ENCODE data around the gene LMF1.

LMF1 gene

DNA sequence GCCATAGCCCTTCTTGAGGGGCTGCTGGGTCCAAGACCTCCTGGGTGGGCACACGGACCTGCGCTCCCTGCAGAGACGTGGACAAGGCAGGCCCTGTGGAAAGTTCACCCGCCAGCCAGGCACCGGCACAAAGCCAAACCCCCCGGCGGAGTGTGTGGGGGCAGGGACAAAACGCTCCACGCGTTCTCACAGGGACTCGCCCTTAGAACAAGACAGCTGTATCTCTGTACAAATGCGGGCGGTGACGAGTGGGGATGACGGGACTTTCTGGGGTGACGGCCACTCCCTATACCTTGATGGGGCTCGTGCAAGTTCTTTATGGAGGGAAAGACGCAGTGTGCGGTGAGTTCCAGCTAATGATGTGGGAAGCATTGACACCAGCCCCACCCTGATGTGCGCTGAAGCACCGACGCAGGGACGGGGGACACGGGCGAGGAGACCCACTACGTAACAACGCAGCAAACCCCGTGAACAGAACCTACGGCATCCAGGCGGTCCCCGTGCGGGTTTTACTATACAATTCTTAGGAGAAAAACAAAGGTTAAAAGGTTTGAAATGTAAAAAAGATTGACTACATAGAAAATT lies 49.4 kb downstream of the LMF1 start:
- DNase-seq (ENCODE audit: low read depth, low spot score): no peak
- H3K4me3 ChIP-seq (ENCODE audit: low read depth, low read length): no peak overlapping the region
- in situ Hi-C loops (cut with HindIII; ENCODE audit: low sequenced_read_pairs): no loop called here
- no peak for TF ChIP-seq CTCF (IDR thresholded peaks at IDR 0.05; ENCODE audit: low read depth, low read length)

DNA sequence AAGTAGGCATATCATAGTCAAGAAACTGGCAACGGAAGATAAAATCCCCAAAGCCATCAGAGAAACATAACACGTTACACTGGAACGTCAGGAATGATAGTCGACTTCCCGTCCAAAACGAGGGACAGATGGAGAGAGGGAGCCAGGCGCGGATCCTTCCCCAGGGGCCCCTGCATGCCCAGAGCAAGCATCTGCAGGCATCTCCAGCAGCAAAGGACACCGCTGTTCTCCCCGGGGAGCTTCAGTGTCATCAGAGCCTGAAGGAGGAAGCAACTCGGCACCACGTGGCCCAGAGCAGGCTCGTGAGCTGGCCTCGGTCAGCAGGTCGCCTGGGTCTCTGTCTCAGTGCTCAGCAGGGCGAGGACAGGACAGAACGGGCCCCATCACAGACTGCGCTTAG lies 50.1 kb downstream of the LMF1 start:
- no peak overlapping the region for H3K4me3 ChIP-seq (ENCODE audit: low read depth, low read length)
- no peak for DNase-seq (ENCODE audit: low read depth, low spot score)
- no peak for TF ChIP-seq CTCF (IDR thresholded peaks at IDR 0.05; ENCODE audit: low read depth, low read length)
- in situ Hi-C loops (cut with HindIII; ENCODE audit: low sequenced_read_pairs): no loop called here

DNA sequence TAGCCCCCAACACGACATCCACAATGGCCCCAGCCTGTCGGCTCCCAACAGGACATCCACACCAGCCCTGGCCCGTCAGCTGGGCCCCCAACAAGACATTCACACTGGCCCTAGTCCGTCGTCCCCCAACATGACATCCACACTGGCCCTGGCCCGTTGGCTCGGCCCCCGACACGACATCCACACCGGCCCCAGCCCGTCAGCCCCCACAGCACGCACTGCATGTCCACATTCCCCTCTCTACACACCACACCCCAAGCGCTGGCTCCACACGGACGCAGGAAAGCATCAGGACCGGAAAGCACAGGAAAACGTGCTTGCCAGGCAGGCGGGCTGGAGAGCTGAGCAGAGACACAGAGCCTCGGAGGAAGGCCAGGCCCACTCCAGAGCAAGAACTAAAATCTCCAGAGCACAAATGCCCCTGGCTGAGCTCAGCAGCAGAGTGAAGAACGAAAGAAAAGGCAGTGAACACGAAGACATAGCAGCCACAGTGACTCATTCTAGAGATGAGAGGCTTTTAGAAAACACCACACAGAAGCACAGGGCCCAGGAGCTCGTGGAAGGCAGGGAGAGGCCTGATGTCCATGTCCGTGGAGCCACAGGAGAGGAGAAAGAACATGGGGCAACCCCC lies 50.6 kb downstream of the LMF1 start:
- no peak for TF ChIP-seq CTCF (IDR thresholded peaks at IDR 0.05; ENCODE audit: low read depth, low read length)
- no peak overlapping the region for H3K4me3 ChIP-seq (ENCODE audit: low read depth, low read length)
- in situ Hi-C loops (cut with HindIII; ENCODE audit: low sequenced_read_pairs): no loop called here
- peak; percentile 45 for DNase-seq (ENCODE audit: low read depth, low spot score)

- no peak for DNase-seq (ENCODE audit: low read depth, low spot score)
- H3K4me3 ChIP-seq (ENCODE audit: low read depth, low read length): no peak overlapping the region
- TF ChIP-seq CTCF (IDR thresholded peaks at IDR 0.05; ENCODE audit: low read depth, low read length): no peak
- in situ Hi-C loops (cut with HindIII; ENCODE audit: low sequenced_read_pairs): no loop called here
Measured at GRCh38 chr16:919658-920050, 51.1 kb downstream of the LMF1 start.

DNA sequence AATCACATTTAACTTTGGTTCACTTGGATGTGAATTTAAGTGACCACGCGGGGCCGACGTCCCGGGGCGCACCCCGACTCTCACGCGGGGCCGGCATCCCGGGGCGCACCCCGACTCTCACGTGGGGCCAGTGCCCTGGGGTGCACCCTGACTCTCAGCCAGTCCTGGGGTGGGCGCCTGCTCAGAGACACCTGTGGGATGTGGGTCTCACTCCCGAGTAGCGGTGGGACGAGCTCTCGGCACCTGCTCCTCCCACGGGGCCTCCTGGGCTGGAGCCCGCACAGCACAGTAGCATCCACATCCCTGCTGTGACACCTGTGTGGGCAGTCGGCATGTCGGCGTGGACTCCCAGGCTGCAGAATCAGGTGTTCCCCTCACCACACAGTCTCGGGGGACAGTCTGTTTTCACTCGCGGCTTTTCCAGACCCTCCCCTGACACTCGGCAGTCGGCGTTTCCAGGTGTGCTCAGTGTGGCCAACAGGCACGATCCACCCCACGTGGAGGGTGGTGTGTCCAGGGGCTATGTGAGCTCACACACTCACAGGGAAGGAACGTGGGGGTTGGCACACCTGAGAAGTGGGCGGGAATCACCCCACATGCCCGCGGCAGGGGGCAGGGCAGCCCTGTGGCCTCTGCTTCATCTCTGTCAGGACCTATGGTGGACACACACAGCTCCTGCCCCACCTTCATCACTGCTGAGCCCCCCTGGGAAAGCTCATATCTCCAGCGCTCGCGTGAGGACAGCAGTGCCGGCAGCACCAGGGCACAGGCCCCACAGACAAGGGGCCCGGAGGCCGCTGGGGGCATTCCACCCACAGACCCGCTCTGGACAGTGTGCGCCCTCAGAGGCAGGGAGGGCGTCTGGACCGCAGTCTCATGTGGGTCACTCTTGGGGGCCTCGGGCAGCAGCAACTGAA lies 51.8 kb downstream of the LMF1 start:
- no peak overlapping the region for H3K4me3 ChIP-seq (ENCODE audit: low read depth, low read length)
- TF ChIP-seq CTCF (IDR thresholded peaks at IDR 0.05; ENCODE audit: low read depth, low read length): no peak
- in situ Hi-C loops (cut with HindIII; ENCODE audit: low sequenced_read_pairs): no loop called here
- DNase-seq (ENCODE audit: low read depth, low spot score): no peak

GRCh38 chr16:918068-918467 lies 52.7 kb downstream of the LMF1 start:
- DNase-seq (ENCODE audit: low read depth, low spot score): peak; percentile 13
- H3K4me3 ChIP-seq (ENCODE audit: low read depth, low read length): no peak overlapping the region
- in situ Hi-C loops (cut with HindIII; ENCODE audit: low sequenced_read_pairs): no loop called here
- no peak for TF ChIP-seq CTCF (IDR thresholded peaks at IDR 0.05; ENCODE audit: low read depth, low read length)

All from astrocyte of the spinal cord (primary cell).